ENCODE measurements around the gene INKA1.

Gene INKA1

GRCh38 chr3:49802719-49803464, at the start of gene INKA1:
Gene INKA1 (plus strand): TSS chr3:49803261. CDS start chr3:49803393, 132 bp downstream.
- peaks cover 54% of the 10 kb centered on the region for H3K4me1 ChIP-seq (ENCODE audit: control insufficient read depth, low read length)
- peaks cover 22% of the 10 kb centered on the region for H3K36me3 ChIP-seq (ENCODE audit: control insufficient read depth, low read length)
- peaks cover 19% of the 10 kb centered on the region for H3K79me2 ChIP-seq (ENCODE audit: control insufficient read depth, low read length)
- H3F3A ChIP-seq (ENCODE audit: control insufficient read depth, insufficient read depth), result peaks cover 22% of the 10 kb centered on the region
- no peak for TF ChIP-seq EZH2phosphoT487 (IDR thresholded peaks at IDR 0.05; ENCODE audit: borderline replicate concordance, low read length)
- TF ChIP-seq CTCF (IDR thresholded peaks at IDR 0.05; ENCODE audit: low read depth, low read length, poor library complexity, severe bottlenecking), result peak; percentile 4
- H3K9me2 ChIP-seq (replicated peaks; ENCODE audit: control insufficient read depth, low read length), result no peaks in the 10 kb centered on the region
- peak within 1 kb of the TSS; percentile 98 for H3K27ac ChIP-seq (ENCODE audit: low read depth, low read length)
- H3K27me3 ChIP-seq (ENCODE audit: control insufficient read depth, low read length), result no peaks in the 10 kb centered on the region
- no peaks in the 10 kb centered on the region for H4K20me1 ChIP-seq (ENCODE audit: control insufficient read depth, insufficient read depth, low read depth, low read length)
- H3K4me2 ChIP-seq (ENCODE audit: low read length), result peak within 1 kb of the TSS; percentile 99
- no peaks in the 10 kb centered on the region for H3K9me3 ChIP-seq (ENCODE audit: control insufficient read depth, insufficient read depth, low read length)
- H3K4me3 ChIP-seq (ENCODE audit: low read length), result peak within 1 kb of the TSS; percentile 90

- peaks cover 1% of the 10 kb centered on the region; the same call in 1 of the 2 replicates for H3F3A ChIP-seq (ENCODE audit: control insufficient read depth, insufficient read depth)
- H4K20me1 ChIP-seq (ENCODE audit: control insufficient read depth, insufficient read depth, low read depth, low read length), result no peaks in the 10 kb centered on the region
- no peaks in the 10 kb centered on the region for H3K9me2 ChIP-seq (replicated peaks; ENCODE audit: control insufficient read depth, low read length)
- H3K4me2 ChIP-seq (ENCODE audit: low read length), result no peak overlapping the region
- peaks cover 87% of the 10 kb centered on the region for H3K79me2 ChIP-seq (ENCODE audit: control insufficient read depth, low read length)
- peaks cover 3% of the 10 kb centered on the region for H3K36me3 ChIP-seq (ENCODE audit: control insufficient read depth, low read length)
- H3K4me3 ChIP-seq (ENCODE audit: low read length), result no peak overlapping the region
- H3K4me1 ChIP-seq (ENCODE audit: control insufficient read depth, low read length), result no peaks in the 10 kb centered on the region
- no peak overlapping the region for H3K27ac ChIP-seq (ENCODE audit: low read depth, low read length)
- no peaks in the 10 kb centered on the region for H3K9me3 ChIP-seq (ENCODE audit: control insufficient read depth, insufficient read depth, low read length)
- TF ChIP-seq CTCF (IDR thresholded peaks at IDR 0.05; ENCODE audit: low read depth, low read length, poor library complexity, severe bottlenecking) (no peak), EZH2phosphoT487 (IDR thresholded peaks at IDR 0.05; ENCODE audit: borderline replicate concordance, low read length) (no peak)
- H3K27me3 ChIP-seq (ENCODE audit: control insufficient read depth, low read length), result no peaks in the 10 kb centered on the region
Observed at GRCh38 chr3:49754536-49754935, 48.5 kb upstream of the INKA1 start.

GRCh38 chr3:49756036-49756435, 47.0 kb upstream of the INKA1 start:
- H3K27me3 ChIP-seq (ENCODE audit: control insufficient read depth, low read length), result no peaks in the 10 kb centered on the region
- H3F3A ChIP-seq (ENCODE audit: control insufficient read depth, insufficient read depth), result 0 out of 2 replicates have a peak, but pooled peaks cover 2% of the 10 kb centered on the region
- no peak overlapping the region for H3K27ac ChIP-seq (ENCODE audit: low read depth, low read length)
- TF ChIP-seq EZH2phosphoT487 (IDR thresholded peaks at IDR 0.05; ENCODE audit: borderline replicate concordance, low read length) (no peak), CTCF (IDR thresholded peaks at IDR 0.05; ENCODE audit: low read depth, low read length, poor library complexity, severe bottlenecking) (no peak)
- H3K79me2 ChIP-seq (ENCODE audit: control insufficient read depth, low read length), result peaks cover 87% of the 10 kb centered on the region
- no peaks in the 10 kb centered on the region for H3K4me1 ChIP-seq (ENCODE audit: control insufficient read depth, low read length)
- no peak overlapping the region for H3K4me3 ChIP-seq (ENCODE audit: low read length)
- no peaks in the 10 kb centered on the region for H4K20me1 ChIP-seq (ENCODE audit: control insufficient read depth, insufficient read depth, low read depth, low read length)
- H3K4me2 ChIP-seq (ENCODE audit: low read length), result no peak overlapping the region
- H3K9me2 ChIP-seq (replicated peaks; ENCODE audit: control insufficient read depth, low read length), result no peaks in the 10 kb centered on the region
- H3K9me3 ChIP-seq (ENCODE audit: control insufficient read depth, insufficient read depth, low read length), result no peaks in the 10 kb centered on the region
- H3K36me3 ChIP-seq (ENCODE audit: control insufficient read depth, low read length), result no peaks in the 10 kb centered on the region; the same call in 1 of the 2 replicates
